C4-2B (cell line): ENCODE measurements around the gene STRA6.

ENCODE experiments used
- H3K27ac ChIP-seq: fragments of 450-650 bp; 2 replicates; pipeline ENCODE4 v1.5.1; 2017
- CTCF ChIP-seq: fragments of 450-650 bp; conservative IDR thresholded peaks from 2 replicates; pipeline ENCODE4 v1.5.1; 2017; ENCODE audit warnings: mild to moderate bottlenecking
- ZFX ChIP-seq: fragments of 450-650 bp; IDR thresholded peaks from 2 replicates; pipeline ENCODE4 v1.6.1; 2017

Gene STRA6

GRCh38 chr15:74225928-74226327, 23.3 kb upstream of the STRA6 start:
- no peak overlapping the region for H3K27ac ChIP-seq
- no peak for TF ChIP-seq CTCF
- TF ChIP-seq ZFX = no peak

- TF ChIP-seq ZFX (no peak), CTCF (no peak)
- no peak overlapping the region for H3K27ac ChIP-seq
Measured at GRCh38 chr15:74222240-74223119, 19.9 kb upstream of the STRA6 start.

- H3K27ac ChIP-seq = no peak overlapping the region
- TF ChIP-seq CTCF (no peak), ZFX (no peak)
Measured at GRCh38 chr15:74221399-74222239, 19.0 kb upstream of the STRA6 start.

- TF ChIP-seq ZFX (no peak), CTCF (no peak)
- H3K27ac ChIP-seq = no peak overlapping the region
Measured at GRCh38 chr15:74220475-74221248, 18.1 kb upstream of the STRA6 start.

GRCh38 chr15:74217907-74218885, 15.6 kb upstream of the STRA6 start:
- TF ChIP-seq ZFX (no peak), CTCF (no peak)
- H3K27ac ChIP-seq = no peak overlapping the region

- TF ChIP-seq ZFX (no peak), CTCF (no peak)
- H3K27ac ChIP-seq = no peak overlapping the region
Measured at GRCh38 chr15:74216949-74217348, 14.4 kb upstream of the STRA6 start.
